ENCODE data around the gene RHD.
A peak's percentile ranks its signal among the peaks of the same experiment; 100 is the strongest.
"Not testable (repeated sequence)": the region's sequence is repeated elsewhere in the genome, so short reads cannot be mapped to it uniquely, and the experiment has no call there.

The RHD gene

DNA sequence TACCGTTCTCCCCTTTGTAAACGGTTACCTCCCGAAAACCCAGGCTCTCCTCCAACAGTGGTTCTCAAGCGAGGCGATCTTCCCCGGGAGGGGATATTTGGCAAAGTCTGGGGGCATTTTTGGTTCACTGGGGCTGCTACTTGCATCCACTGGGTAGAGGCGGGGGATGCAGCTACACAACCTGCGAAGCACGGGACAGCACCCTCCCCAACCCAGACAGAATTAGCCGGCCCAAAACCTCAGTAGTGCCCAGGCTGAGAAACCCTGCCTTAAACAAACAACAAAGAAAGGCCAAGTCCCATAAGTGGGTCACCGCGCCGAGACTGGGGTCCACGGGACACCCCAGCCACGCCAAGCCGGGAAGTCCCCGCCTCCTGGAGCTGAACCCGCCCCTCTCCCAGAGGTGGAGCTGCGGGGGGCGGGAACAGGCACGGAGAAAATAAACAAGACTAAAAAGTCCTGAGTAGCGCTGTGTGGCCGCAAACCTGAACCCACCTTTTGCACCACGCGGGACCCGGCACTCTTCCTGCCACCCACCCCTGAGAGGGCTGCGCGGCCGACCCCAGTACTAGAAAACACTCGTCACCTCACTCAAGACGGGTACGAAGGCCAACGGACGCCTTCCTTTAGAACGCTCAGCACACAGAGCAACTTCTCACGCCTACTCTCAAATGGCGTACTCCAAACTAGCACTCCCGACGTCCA, 65.3 kb downstream of the RHD start:
- intact Hi-C loops (cut with DNase I), result loop anchor here (10.0 kb wide), 1 partner anchor 83 kb away; no protein-coding TSS in a partner anchor
- DNase-seq, result peak in 3 of 42 donors; percentile 23 to 50 (median 28)

DNA sequence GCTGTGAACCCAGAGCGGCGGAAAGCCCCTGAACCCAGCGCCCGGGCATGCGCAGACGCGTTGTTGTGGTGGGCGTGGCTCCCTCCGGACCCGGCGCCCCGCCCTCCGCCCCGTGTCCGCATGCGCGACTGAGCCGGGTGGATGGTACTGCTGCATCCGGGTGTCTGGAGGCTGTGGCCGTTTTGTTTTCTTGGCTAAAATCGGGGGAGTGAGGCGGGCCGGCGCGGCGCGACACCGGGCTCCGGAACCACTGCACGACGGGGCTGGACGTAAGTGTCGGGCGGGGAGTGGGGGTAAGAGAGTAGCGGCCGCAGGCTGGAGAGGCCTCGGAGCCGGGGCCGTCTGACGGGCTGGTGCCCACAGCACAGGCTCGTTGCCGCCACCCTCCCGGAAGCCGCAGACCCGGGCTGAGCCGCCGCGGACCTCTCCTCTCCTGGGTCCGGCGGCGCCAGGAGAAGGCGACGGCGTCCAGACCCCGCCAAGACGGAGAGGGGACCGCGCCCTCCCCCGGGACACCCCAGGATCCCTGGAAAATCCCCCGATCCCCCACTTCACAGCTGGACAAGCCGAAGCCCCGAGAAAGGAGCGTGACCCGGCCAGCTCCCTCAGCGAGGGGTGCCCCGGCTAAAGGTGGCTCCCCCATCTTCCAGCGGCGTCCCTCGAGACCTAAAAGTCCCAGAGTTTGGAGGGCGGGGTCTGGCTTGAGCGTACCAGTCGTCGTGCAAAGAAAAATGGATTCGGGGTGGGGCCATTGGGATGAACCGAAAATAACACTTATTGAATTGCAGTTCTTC, 66.1 kb downstream of the RHD start, which contains the start of gene TMEM50A:
Gene TMEM50A (plus strand): TSS at position 147 of the 794 bp plus-strand sequence. CDS start 2,153 bp downstream, outside the sequence.
- peak; percentile 81 to 96 (median 90) for DNase-seq
- intact Hi-C loops (cut with DNase I), result loop anchor here (10.0 kb wide), 1 partner anchor 84 kb away; no protein-coding TSS in a partner anchor

DNA sequence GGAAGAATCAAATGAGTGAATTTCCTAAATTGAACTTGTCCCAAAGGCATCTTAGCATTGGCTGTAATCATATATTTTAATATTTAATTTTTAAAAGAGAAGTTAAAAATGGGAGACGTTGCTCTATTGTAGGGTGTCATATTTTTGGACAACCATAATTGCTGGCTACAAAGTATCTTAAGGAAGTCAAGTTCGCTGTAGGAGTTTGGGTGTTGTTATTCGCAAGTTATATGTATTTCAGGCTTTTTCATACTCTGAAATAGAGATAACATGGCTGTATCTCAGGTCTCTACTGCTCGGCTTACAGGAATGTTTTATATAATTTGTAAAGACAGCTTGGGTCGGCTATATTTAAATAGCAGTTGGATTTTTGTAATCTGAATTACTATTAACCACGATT, 66.7 kb downstream of the RHD start:
- DNase-seq, result no peak
- intact Hi-C loops (cut with DNase I), result loop anchor here (10.0 kb wide), 1 partner anchor 84 kb away; no protein-coding TSS in a partner anchor

DNA sequence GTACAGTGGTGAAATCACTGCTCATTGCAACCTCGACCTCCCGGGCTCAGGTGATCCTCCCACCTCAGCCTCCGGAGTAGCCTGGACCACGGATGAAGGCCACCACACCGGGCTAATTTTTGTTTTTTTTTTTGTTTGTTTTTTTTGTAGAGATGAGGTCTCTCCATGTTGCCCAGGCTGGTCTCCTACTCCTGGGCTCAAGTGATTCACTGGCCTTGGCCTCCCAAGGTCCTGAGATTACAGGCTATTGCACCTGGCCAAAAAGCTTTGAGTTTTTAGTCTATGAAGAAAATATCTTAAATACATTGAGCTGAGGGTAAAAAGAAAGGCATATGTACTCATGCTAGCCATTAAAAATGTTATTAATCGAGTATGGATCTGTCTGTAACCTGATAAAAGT, 69.4 kb downstream of the RHD start:
- no peak for DNase-seq

DNA sequence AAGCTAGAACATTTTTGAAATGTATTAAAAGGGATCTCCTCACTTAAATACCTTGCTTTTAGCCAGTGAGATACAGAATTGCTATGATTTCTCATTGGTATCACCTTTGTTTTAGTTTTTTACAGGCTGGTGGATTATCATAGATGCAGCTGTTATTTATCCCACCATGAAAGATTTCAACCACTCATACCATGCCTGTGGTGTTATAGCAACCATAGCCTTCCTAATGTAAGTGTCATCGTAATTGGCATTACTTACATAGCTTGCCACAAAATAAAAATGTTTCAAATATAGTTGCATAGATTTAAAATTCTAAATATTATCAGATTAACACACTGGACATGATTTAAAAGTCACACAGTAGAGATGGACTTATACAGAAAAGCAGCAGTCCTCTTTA, 70.5 kb downstream of the RHD start:
- intact Hi-C loops (cut with DNase I), result no loop called here
- DNase-seq, result no peak

More for the DNA sequence above, 69.4 kb downstream of the RHD start:
- intact Hi-C loops (cut with DNase I), result no loop called here

DNA sequence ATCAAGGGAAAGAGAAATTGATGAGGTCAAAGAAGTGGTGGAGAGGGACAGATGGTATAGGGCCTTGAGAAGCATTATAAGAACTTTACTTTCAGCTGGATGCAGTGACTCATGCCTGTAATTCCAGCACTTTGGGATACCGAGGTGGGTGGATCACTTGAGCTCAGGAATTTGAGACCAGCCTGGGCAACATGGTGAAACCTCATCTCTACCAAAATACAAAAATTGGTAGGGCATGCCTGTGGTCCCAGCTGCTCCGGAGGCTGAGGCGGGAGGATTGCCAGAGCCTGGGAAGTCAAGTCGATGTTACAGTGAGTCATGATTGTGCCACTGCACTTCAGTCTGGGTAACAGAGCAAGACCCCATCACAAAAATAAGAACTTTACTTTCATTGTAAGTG, 71.6 kb downstream of the RHD start:
- intact Hi-C loops (cut with DNase I), result no loop called here
- DNase-seq, result no peak

DNA sequence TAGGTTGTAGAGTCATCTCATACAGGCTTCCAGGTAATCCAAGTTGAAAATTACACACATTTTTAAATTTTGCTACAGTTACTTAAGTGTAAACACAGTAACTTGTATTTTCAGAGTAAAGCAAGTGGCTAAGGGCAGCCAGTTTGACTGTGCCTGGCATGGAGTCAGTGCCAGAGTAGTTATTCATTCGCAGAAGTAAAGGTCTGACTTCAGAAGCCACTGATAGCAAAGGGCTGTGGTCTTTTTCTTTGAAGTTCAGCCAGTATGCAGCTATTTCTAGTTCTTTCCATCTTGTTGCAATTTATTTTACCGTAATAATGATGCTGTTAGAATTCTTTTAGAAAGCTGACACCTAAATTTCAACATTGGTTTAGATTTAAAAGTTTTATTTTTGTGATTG, 75.2 kb downstream of the RHD start:
- intact Hi-C loops (cut with DNase I), result no loop called here
- DNase-seq, result no peak

DNA sequence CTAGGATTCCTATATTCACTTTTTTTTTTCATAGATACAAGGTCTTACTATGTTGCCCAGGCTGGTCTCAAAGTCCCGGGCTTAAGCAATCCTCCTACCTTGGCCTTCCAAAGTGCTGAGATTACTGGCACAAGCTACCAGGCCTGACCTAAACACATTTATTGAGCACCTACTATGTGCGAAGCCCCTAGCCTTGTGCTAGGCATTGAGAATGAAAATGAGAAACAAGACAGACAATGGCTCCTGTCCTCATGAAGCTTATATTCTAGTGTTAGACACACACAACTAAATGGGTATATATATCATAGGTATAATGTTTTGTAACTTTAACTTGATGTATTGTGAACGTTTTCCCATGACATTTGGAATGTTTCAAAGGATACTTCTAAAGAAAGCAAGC, 77.3 kb downstream of the RHD start:
- intact Hi-C loops (cut with DNase I), result no loop called here
- no peak for DNase-seq

DNA sequence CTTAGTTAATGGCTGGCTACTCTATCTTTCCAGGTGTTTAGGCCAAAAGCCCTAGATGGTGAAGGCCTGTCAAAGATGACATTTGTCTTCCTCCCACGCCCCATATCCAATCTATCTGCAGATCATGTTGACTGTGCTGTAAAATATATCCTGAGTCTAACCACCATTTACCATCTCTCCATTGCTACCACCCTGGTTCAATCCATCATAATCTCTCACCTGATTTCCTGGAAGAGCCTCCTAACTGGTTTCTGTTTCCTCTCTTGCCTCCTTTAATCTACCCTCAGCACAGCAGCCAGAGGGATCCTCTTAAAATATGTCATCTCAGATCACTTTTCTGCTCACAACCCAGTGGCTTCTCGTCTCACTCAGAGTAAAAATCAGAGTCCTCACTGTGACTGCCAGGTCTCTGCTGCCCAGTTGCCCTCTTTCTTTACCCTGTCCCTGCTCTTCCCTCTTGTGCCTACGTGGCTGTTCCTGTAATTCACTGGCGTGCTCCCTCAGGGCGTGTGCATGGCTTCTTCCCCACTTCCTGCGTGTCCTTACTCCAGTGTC, 83.6 kb downstream of the RHD start:
- intact Hi-C loops (cut with DNase I), result no loop called here
- no peak for DNase-seq

DNA sequence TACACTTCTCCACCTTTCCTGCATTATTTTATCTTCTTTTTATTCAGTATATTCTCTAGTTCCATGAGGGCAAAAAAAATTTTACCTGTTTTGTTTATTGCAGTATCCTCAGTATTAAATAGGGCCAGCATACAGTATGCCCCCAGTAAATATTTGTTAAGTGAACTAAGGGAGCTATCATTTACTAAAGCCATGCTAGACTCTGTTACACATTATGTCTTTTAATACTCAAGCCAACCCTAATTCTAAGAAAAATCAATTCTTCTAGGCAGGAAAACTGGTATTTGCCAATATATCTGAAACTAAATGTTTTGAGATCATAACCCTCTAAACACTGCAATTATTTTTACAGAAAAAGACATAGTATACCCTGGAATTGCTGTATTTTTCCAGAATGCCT, 84.1 kb downstream of the RHD start:
- intact Hi-C loops (cut with DNase I), result no loop called here

DNA sequence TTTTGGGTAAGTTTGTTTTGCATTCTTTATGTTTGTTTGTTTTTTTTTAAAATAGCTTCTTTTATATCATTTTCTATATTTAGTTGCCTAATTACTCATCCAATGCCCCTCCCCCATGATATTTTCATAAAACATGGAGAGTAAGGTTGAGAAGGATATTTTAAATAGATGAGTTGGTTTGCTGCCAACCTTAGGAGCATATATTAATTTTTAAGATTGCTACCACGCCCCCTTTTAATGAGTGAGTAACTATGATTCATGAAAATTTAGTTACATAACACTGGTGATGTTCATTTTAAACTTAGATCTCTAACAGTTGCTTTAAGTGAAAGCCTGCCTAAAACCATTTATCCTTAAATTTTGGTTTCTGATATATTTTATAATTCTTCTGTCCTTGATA, 84.5 kb downstream of the RHD start:
- intact Hi-C loops (cut with DNase I), result no loop called here

More for the DNA sequence above, 84.1 kb downstream of the RHD start:
- DNase-seq, result no peak

DNA sequence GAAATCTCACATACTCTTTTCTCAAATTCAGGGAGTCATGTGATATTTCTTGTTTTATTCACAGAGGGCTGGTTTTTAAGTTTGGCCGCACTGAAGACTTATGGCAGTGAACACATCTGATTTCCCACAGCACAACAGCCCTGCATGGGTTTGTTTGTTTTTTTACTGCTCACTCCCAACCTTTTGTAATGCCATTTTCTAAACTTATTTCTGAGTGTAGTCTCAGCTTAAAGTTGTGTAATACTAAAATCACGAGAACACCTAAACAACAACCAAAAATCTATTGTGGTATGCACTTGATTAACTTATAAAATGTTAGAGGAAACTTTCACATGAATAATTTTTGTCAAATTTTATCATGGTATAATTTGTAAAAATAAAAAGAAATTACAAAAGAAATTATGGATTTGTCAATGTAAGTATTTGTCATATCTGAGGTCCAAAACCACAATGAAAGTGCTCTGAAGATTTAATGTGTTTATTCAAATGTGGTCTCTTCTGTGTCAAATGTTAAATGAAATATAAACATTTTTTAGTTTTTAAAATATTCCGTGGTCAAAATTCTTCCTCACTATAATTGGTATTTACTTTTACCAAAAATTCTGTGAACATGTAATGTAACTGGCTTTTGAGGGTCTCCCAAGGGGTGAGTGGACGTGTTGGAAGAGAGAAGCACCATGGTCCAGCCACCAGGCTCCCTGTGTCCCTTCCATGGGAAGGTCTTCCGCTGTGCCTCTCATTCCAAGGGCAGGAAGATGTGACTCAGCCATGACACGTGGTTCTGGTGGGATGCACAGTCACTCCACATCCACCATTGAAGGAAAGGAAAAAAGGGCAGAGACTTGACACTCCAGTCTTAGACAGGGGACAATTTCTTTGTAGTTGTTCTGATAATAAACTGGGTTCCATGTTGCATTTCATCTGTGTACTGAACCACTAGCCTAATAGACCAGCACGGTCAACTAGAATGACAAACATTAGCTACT, 88.6 kb downstream of the RHD start:
- intact Hi-C loops (cut with DNase I), result no loop called here
- DNase-seq, result peak in 2 of 42 donors; percentile 19 to 22

More for the DNA sequence above, 84.5 kb downstream of the RHD start:
- DNase-seq, result no peak

DNA sequence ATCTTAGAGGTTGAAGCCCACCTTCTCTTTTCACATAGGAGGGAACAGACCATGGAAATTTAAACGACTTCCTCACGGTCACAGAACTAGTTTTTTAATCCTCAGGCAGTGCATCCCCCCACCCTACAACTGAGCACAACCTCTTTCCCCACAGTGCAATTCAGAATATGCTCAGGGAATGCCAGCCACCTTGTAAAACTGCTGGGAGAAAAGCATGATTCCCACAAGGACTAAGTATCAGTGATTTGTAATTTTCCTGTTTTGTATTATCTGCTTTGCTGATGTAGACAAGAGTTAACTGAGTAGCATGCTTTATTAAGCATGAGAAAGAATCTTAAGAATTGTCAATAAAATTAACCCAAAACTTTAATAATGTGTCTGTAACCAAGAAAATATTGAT, 89.6 kb downstream of the RHD start:
- DNase-seq, result no peak
- intact Hi-C loops (cut with DNase I), result no loop called here

DNA sequence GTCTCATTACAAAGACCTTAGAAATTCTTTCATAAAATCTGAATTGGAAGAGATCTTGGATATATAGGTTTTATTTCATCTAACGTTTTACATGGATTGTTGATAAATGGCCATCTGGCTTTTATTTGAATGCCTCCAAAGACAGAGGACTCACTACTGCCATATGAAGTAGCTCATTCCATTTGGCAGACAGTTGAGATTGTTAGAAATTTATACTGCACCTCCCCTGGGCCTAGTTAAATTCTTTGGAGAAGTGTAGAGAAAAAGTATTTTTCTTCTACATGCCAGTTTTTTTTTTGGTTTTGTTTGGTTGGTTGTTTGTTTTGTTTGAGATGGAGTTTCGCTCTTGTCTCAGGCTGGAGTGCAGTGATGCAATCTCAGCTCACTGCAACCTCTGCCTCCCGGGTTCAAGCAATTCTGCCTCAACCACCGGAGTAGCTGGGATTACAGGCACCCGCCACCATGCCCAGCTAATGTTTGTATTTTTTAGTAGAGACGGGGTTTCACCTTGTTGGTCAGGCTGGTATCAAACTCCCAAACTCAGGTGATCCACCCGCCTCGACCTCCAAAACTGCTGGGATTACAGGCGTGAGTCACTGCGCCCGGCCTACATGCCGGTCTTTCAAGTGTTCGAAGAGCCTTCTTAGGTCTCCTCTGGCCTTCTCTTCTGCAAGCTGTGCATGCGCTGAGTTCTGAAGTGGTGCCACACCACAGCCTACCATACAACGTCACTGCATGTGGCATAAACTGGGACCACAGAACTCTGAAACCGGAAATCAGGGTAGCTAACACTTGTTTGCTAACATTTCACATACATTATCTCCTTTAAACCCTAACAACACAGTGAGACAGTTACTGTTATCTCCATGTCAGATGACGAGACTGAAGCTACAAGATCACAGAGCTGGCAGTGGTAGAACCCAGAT, 90.6 kb downstream of the RHD start:
- intact Hi-C loops (cut with DNase I); DNase-seq: not testable (repeated sequence)

DNA sequence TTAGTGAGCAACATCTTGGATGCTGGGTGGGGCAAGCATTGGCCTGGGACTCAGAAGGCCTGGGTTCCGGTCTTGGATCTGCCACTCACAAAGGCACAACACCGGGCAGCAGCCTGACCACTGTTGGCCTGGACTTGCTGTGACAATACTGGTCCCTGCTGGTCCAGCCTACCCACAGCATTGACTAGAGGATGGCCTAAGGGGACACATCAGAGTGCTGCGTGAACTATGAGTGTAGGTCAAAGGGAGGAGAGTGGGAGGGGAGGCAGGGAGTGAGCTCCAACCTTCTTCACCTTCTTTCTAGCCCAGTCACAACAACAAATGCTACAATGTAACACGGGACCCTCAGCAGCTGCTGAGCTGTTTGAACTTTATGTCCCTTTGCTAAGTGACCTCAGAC, 96.9 kb downstream of the RHD start:
- intact Hi-C loops (cut with DNase I), result no loop called here
- DNase-seq, result no peak

DNA sequence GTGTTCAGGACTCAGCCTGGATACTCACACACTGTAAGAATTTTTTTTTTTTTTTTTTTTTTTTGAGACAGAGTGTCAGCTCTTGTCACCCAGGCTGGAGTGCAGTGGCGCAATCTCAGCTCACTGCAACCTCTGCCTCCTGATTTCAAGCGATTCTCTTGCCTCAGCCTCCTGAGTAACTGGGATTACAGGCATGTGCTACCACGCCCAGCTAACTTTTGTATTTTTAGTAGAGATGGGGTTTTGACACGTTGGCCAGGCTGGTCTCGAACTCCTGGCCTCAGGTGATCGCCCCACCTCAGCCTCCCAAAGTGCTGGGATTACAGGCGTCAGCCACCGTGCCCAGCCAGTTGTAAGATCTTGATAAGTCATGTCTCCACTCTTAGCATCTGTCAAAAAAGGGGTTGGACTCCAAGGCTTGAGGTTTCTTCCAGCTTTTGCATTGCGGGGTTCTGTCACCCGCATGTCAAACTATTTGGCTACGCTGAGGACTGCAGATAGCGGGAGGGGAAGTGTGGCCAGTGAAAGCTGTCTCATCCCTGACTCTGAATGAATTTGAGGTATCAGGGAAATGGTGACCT, 97.5 kb downstream of the RHD start:
- intact Hi-C loops (cut with DNase I); DNase-seq: not testable (repeated sequence)

DNA sequence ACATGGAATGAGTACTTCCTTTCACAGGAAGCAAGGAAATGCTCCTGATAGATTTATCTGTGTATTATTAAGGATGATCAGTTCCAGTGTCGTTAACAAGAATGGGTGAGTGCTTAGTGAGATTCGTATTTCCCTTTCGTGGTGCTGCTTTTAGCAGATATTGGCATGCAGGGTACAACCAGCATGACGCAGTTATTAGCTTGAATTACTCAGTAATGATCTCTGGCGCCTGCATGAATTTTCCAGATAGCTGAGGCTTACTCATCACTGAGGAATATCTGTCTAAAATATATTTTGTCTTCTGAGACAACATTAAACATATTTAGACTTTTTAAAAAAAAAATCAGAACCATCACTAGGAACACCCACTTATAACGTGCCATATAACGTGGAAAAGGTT, 99.4 kb downstream of the RHD start:
- DNase-seq, result peak in 31 of 42 donors; percentile 9 to 70 (median 37)
- intact Hi-C loops (cut with DNase I), result not testable (repeated sequence)
